Fibroblast of lung (primary cell): Measurements from ENCODE around the gene ASXL3. TPM values are rescaled to one million over a fixed set of nuclear protein-coding genes. Genes with fewer than 3 reads are reported as not detected.

Experiments
- DNase-seq, 2 donors: peaks; one replicate each; pipeline versions ENCODE4 v3.0.0 to v3.0.0-alpha.2; 2010; ENCODE audit warnings: low read depth in 2 of 2
- H2AFZ ChIP-seq: 2 replicates; pipeline ENCODE4 v1.5.1; 2012; ENCODE audit warnings: low read length, control low read depth, inconsistent platforms
- H3K27ac ChIP-seq: 2 replicates; pipeline ENCODE4 v1.5.1; 2011; ENCODE audit warnings: low read length, control low read depth; ENCODE audit not compliant: insufficient read depth
- H3K27me3 ChIP-seq: 2 replicates; pipeline ENCODE4 v1.5.1; 2011; ENCODE audit warnings: mild to moderate bottlenecking, low read length; ENCODE audit not compliant: control insufficient read depth, insufficient read depth
- H3K36me3 ChIP-seq: 2 replicates; pipeline ENCODE4 v1.5.1; 2011; ENCODE audit warnings: low read length; ENCODE audit not compliant: control insufficient read depth, insufficient read depth
- H3K4me1 ChIP-seq: 2 replicates; pipeline ENCODE4 v1.5.1; 2011; ENCODE audit warnings: low read length; ENCODE audit not compliant: control insufficient read depth, insufficient read depth; ENCODE audit errors: extremely low read depth
- H3K4me2 ChIP-seq: 2 replicates; pipeline ENCODE4 v1.5.1; 2011; ENCODE audit warnings: low read length, control low read depth; ENCODE audit not compliant: insufficient read depth; ENCODE audit errors: extremely low read depth
- H3K4me3 ChIP-seq, 4 experiments: fragments of 200-600 bp in 1 of 4; sonication (generic) in 1 of 4; replicated peaks in 1 of 4; 2 replicates each; pipeline ENCODE4 v1.5.1; 2011 to 2016; ENCODE audit warnings: low read length in 4 of 4, low read depth in 3 of 4, mild to moderate bottlenecking in 3 of 4, control low read depth in 2 of 4, inconsistent platforms in 1 of 4, mixed read lengths in 1 of 4; ENCODE audit not compliant: insufficient read depth in 1 of 4; ENCODE audit errors: control extremely low read depth in 1 of 4
- H3K79me2 ChIP-seq: 2 replicates; pipeline ENCODE4 v1.5.1; 2012; ENCODE audit warnings: mild to moderate bottlenecking, low read length, inconsistent platforms; ENCODE audit not compliant: control insufficient read depth, insufficient read depth
- H3K9ac ChIP-seq: 2 replicates; pipeline ENCODE4 v1.5.1; 2011; ENCODE audit warnings: mild to moderate bottlenecking, low read length, control low read depth; ENCODE audit not compliant: insufficient read depth
- H3K9me3 ChIP-seq: 2 replicates; pipeline ENCODE4 v1.5.1; 2012; ENCODE audit warnings: low read depth, low read length; ENCODE audit not compliant: control insufficient read depth, insufficient read depth
- H4K20me1 ChIP-seq: 2 replicates; pipeline ENCODE4 v1.5.1; 2011; ENCODE audit warnings: low read length; ENCODE audit not compliant: control insufficient read depth, insufficient read depth; ENCODE audit errors: extremely low read depth
- CTCF ChIP-seq, 2 donors: IDR thresholded peaks in 1 of 2; conservative IDR thresholded peaks in 1 of 2; 1 replicate in 1 of 2; 2 replicates in 1 of 2; pipeline ENCODE4 v1.5.1; 2011 to 2012; ENCODE audit warnings: low read length in 2 of 2, control low read depth in 1 of 2, inconsistent platforms in 1 of 2, low read depth in 1 of 2, mild to moderate bottlenecking in 1 of 2
- EZH2 ChIP-seq: IDR thresholded peaks from 2 replicates; pipeline ENCODE4 v1.5.1; 2012; ENCODE audit warnings: low read length, control low read depth, mild to moderate bottlenecking; ENCODE audit errors: missing control alignments
- polyA plus RNA-seq, 2 donors: library from polyadenylated mRNA; depleted of rRNA in 1 of 2; stranded (reverse) in 1 of 2; unstranded in 1 of 2; fragments of >200 nt; gene quantifications; 2 replicates each; pipeline ENCODE4 v1.2.1, GENCODE V29; 2011 to 2012; ENCODE audit warnings: missing spikeins in 1 of 2
- total RNA-seq: library from RNA; depleted of rRNA; stranded (reverse); fragments of >200 nt; gene quantifications from 2 replicates; pipeline ENCODE4 v1.2.1, GENCODE V29; 2014

Gene ASXL3
- total and polyA plus RNA-seq, 2 donors (not counting 1 experiment from before 2014, with no cell fraction given), result 0.06 to 0.66 TPM

GRCh38 chr18:33556846-33557245, 21.2 kb upstream of the ASXL3 start:
- H3K4me2 ChIP-seq, result no peak overlapping the region
- H3K9me3 ChIP-seq, result no peaks in the 10 kb centered on the region
- no peak overlapping the region for H2AFZ ChIP-seq
- no peak overlapping the region for H3K4me3 ChIP-seq
- no peak overlapping the region for H3K9ac ChIP-seq
- H3K79me2 ChIP-seq, result no peaks in the 10 kb centered on the region
- no peaks in the 10 kb centered on the region for H3K27me3 ChIP-seq
- no peak for DNase-seq
- no peaks in the 10 kb centered on the region for H3K4me1 ChIP-seq
- TF ChIP-seq CTCF (conservative IDR thresholded peaks at IDR 0.05 in 1 of 2, IDR thresholded peaks at IDR 0.05 in 1 of 2; ENCODE audit: low read depth in 1 of 2, low read length in 2 of 2), result no peak
- no peak for TF ChIP-seq EZH2
- no peaks in the 10 kb centered on the region for H4K20me1 ChIP-seq
- H3K27ac ChIP-seq, result no peak overlapping the region
- H3K36me3 ChIP-seq, result no peaks in the 10 kb centered on the region

DNA sequence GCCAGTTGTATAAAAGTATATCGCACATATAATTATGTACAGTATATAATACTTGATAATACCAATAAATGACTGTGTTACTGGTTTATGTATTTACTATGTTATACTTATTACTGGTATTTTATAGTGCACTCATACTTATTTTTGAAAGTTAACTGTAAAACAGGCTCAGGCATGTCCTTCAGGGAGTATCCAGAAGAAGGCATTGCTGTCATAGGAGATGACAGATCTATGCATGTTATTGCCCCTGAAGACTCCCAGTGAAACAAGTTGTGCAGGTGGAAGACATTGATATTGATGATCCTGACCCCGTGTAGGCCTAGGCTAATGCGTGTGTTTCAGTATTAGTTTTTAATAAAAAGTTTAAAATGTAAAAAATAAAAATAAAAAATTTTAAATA, 20.3 kb upstream of the ASXL3 start:
- Histone ChIP-seq H3K4me3 (no peak overlapping the region), H3K79me2 (no peaks in the 10 kb centered on the region), H3K9ac (no peak overlapping the region), H3K36me3 (no peaks in the 10 kb centered on the region), H3K27me3 (no peaks in the 10 kb centered on the region), H3K27ac (no peak overlapping the region), H2AFZ (no peak overlapping the region), H4K20me1 (no peaks in the 10 kb centered on the region), H3K4me1 (no peaks in the 10 kb centered on the region), H3K4me2 (no peak overlapping the region), H3K9me3 (no peaks in the 10 kb centered on the region)
- no peak for TF ChIP-seq CTCF (conservative IDR thresholded peaks at IDR 0.05 in 1 of 2, IDR thresholded peaks at IDR 0.05 in 1 of 2; ENCODE audit: low read depth in 1 of 2, low read length in 2 of 2)
- TF ChIP-seq EZH2, result no peak
- DNase-seq, result no peak

DNA sequence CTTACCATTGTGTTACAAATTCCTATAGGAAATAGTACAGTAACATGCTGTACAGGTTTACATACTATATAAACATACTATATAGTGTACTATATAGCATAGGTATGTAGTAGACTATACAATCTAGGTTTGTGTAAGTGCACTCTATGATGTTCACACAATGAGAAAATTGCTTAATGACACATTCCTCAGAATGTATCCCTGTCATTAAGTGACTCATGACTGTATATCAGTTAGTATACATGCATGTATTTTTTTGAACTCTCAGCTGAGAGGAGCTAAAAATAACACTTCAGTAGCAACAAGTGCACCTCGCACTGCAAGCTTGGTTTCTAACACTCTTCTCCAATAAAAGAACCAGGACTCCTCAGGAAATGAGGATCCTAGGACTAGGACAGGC, 19.5 kb upstream of the ASXL3 start:
- Histone ChIP-seq H3K9me3 (no peaks in the 10 kb centered on the region), H2AFZ (no peak overlapping the region), H3K27ac (no peak overlapping the region), H3K27me3 (no peaks in the 10 kb centered on the region), H3K4me1 (no peaks in the 10 kb centered on the region), H3K4me3 (no peak overlapping the region), H4K20me1 (no peaks in the 10 kb centered on the region), H3K36me3 (no peaks in the 10 kb centered on the region), H3K4me2 (no peak overlapping the region), H3K9ac (no peak overlapping the region), H3K79me2 (no peaks in the 10 kb centered on the region)
- TF ChIP-seq CTCF (conservative IDR thresholded peaks at IDR 0.05 in 1 of 2, IDR thresholded peaks at IDR 0.05 in 1 of 2; ENCODE audit: low read depth in 1 of 2, low read length in 2 of 2) (no peak), EZH2 (no peak)
- DNase-seq, result no peak
